ENCODE data around the gene SAMD10. TPM values are rescaled to one million over a fixed set of nuclear protein-coding genes. Genes with fewer than 3 reads are reported as not detected.

Gene SAMD10
- total and polyA plus RNA-seq, 4 donors = 2.3 to 6.8 (median 5.6) TPM

DNA sequence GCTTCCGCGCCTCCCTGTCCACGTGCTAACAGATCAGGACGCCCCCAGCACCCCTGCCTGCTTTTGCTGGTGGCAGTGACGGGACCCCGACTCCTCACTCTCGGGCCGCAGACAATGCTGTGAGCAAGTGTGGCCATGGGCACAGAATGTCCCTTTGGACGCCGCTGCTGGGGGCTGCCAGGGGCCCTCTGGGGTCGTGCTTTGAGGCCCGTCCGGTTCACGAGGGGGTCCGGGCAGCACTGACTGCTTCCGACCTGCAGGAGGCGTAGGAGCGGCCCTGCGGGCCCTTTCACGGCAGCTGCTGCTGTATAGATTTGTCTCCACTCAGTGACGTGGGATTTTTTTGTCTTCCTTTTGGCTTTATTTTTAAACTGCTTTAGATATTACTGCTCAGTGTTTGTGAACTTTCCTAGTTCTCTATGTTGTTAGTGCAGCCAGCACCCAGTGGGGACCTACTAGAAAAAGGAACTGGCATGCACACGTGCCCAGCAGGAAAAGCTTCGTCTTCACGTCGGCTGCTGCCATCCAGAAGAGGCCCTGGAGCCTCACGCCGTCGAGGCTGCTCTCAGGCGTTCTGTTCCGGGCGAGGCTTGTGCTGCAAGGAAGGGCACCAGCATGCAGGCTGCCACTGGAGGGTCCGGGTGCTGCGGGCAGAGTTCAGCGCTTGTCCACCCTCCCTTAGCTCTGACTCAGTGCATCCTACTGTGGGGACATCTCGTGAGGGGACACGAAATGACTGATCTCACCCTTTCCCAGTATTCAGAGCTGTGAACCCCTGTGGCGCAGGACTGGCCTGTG, 45.0 kb downstream of the SAMD10 start:
- no peak overlapping the region for H3K4me3 ChIP-seq
- no peaks in the 10 kb centered on the region for H3K27me3 ChIP-seq (ENCODE audit: control insufficient read depth in 3 of 3, insufficient read depth in 3 of 3, low read length in 2 of 3)
- DNase-seq (no peak), ATAC-seq (ENCODE audit: insufficient read depth, low FRiP score) (no peak)
- 80 to 83% methylated on average over 37 of the region's 37 CpGs for WGBS, 2 donors
- no peak overlapping the region for H3K9ac ChIP-seq (ENCODE audit: insufficient read depth in 1 of 2, low read length in 2 of 2)
- TF ChIP-seq, protein P1, sequence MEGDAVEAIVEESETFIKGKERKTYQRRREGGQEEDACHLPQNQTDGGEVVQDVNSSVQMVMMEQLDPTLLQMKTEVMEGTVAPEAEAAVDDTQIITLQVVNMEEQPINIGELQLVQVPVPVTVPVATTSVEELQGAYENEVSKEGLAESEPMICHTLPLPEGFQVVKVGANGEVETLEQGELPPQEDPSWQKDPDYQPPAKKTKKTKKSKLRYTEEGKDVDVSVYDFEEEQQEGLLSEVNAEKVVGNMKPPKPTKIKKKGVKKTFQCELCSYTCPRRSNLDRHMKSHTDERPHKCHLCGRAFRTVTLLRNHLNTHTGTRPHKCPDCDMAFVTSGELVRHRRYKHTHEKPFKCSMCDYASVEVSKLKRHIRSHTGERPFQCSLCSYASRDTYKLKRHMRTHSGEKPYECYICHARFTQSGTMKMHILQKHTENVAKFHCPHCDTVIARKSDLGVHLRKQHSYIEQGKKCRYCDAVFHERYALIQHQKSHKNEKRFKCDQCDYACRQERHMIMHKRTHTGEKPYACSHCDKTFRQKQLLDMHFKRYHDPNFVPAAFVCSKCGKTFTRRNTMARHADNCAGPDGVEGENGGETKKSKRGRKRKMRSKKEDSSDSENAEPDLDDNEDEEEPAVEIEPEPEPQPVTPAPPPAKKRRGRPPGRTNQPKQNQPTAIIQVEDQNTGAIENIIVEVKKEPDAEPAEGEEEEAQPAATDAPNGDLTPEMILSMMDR (IDR thresholded peaks at IDR 0.05; ENCODE audit: control extremely low read depth, extremely low read depth) = no peak
- H3K9me3 ChIP-seq (ENCODE audit: control insufficient read depth in 4 of 4, insufficient read depth in 3 of 4, low read length in 3 of 4) = no peaks in the 10 kb centered on the region
- no peaks in the 10 kb centered on the region for H3K4me1 ChIP-seq (ENCODE audit: control insufficient read depth in 5 of 5, insufficient read depth in 5 of 5, low read length in 5 of 5)
- peaks cover 5 to 64% (median 29%) of the 10 kb centered on the region in 4 donors for H3K36me3 ChIP-seq (ENCODE audit: control insufficient read depth in 4 of 4, insufficient read depth in 4 of 4, low read length in 4 of 4)
- H3K27ac ChIP-seq (ENCODE audit: low read depth in 1 of 2, low read length in 1 of 2) = no peak overlapping the region

DNA sequence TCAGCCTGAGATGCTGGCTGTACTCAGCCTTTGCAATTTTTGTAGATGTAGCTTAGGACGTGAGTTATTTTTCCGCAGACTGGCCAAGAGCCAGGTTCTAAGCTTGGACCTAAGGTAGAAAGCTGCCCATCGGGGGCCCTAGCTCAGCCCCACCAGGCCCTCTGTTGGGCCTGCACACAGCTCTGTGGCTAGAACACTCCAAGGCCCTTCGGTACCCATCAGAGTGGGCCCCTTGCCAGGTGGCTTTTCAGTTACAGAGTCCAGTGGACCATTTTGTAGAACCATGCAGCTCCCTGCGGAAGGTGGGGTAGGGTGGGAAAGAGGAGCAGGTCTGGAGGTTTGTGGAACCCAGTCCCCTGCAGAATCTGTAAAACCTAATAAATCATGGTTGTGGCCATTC, 45.8 kb downstream of the SAMD10 start:
- TF ChIP-seq, protein P1 (IDR thresholded peaks at IDR 0.05; ENCODE audit: control extremely low read depth, extremely low read depth) = no peak
- Histone ChIP-seq H3K27ac (ENCODE audit: low read depth in 1 of 2, low read length in 1 of 2) (no peak overlapping the region), H3K36me3 (ENCODE audit: control insufficient read depth in 4 of 4, insufficient read depth in 4 of 4, low read length in 4 of 4) (peaks cover 6 to 63% (median 30%) of the 10 kb centered on the region in 4 donors), H3K27me3 (ENCODE audit: control insufficient read depth in 3 of 3, insufficient read depth in 3 of 3, low read length in 2 of 3) (no peaks in the 10 kb centered on the region), H3K9me3 (ENCODE audit: control insufficient read depth in 4 of 4, insufficient read depth in 3 of 4, low read length in 3 of 4) (no peaks in the 10 kb centered on the region), H3K4me1 (ENCODE audit: control insufficient read depth in 5 of 5, insufficient read depth in 5 of 5, low read length in 5 of 5) (no peaks in the 10 kb centered on the region), H3K4me3 (no peak overlapping the region), H3K9ac (ENCODE audit: insufficient read depth in 1 of 2, low read length in 2 of 2) (no peak overlapping the region)
- WGBS, 2 donors = 93 to 96% methylated on average over 5 of the region's 5 CpGs
- DNase-seq (no peak), ATAC-seq (ENCODE audit: insufficient read depth, low FRiP score) (no peak)

DNA sequence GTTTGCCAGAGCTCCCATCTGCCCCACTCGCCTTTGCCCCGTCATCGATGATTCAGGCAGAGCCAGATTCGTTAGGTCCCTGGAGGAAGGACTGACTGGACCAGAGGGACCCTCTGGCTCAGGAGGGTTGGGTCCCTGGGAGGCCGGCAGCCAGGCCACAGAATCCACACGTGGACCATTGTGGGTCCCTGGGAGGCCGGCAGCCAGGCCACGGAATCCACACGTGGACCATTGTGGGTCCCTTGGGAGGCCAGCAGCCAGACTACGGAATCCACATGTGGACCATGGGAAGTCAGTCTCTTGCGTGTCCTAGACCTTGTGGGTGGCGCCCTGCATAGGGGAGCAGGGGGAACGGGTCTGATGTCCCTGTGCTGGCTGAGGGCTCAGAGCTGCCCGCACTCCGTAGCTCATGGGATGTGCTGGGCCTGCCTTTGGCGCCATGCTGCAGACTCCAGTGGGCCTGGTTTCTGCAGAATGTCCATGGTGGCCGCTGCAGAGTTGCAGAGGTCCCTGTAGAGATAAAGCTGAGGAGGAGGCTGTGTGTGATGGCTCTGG, 46.8 kb downstream of the SAMD10 start:
- peaks cover 9 to 67% (median 34%) of the 10 kb centered on the region in 4 donors for H3K36me3 ChIP-seq (ENCODE audit: control insufficient read depth in 4 of 4, insufficient read depth in 4 of 4, low read length in 4 of 4)
- WGBS, 2 donors = 91 to 94% methylated on average over 17 of the region's 17 CpGs
- no peak overlapping the region for H3K27ac ChIP-seq (ENCODE audit: low read depth in 1 of 2, low read length in 1 of 2)
- TF ChIP-seq, protein P1 (IDR thresholded peaks at IDR 0.05; ENCODE audit: control extremely low read depth, extremely low read depth) = no peak
- ATAC-seq (ENCODE audit: insufficient read depth, low FRiP score) (no peak), DNase-seq (no peak)
- no peaks in the 10 kb centered on the region for H3K4me1 ChIP-seq (ENCODE audit: control insufficient read depth in 5 of 5, insufficient read depth in 5 of 5, low read length in 5 of 5)
- H3K27me3 ChIP-seq (ENCODE audit: control insufficient read depth in 3 of 3, insufficient read depth in 3 of 3, low read length in 2 of 3) = no peaks in the 10 kb centered on the region
- no peaks in the 10 kb centered on the region for H3K9me3 ChIP-seq (ENCODE audit: control insufficient read depth in 4 of 4, insufficient read depth in 3 of 4, low read length in 3 of 4)
- H3K4me3 ChIP-seq = no peak overlapping the region
- H3K9ac ChIP-seq (ENCODE audit: insufficient read depth in 1 of 2, low read length in 2 of 2) = no peak overlapping the region

Measured in lung (tissue), 12 donors.